Measurements from ENCODE around the gene CDK14.

CDK14 gene

DNA sequence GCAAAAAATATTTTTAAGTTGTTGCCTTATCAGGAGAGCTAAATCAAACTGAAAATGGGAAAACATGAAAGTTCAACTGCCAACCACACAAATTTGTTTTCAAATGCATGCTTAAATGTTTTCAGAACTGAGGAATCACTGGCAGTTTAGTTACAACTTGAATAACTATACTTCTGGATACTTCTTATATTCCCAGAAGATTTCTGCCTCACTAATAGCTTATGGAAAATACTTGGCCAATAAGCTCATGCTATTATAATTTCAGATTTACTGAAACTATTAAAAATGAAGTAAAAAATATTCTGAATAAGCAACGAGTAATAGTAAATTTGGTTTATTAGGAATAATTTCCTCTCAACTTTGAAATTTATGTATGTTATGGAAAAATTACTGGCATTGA is 222.2 kb downstream of the CDK14 start:
- no peak for DNase-seq

- DNase-seq: no peak
Observed at GRCh38 chr7:90821961-90822620, 226.0 kb downstream of the CDK14 start.

- DNase-seq: no peak
Observed at GRCh38 chr7:90824386-90825307, 228.5 kb downstream of the CDK14 start.

- no peak for DNase-seq
Observed at GRCh38 chr7:90825779-90826178, 229.7 kb downstream of the CDK14 start.

DNA sequence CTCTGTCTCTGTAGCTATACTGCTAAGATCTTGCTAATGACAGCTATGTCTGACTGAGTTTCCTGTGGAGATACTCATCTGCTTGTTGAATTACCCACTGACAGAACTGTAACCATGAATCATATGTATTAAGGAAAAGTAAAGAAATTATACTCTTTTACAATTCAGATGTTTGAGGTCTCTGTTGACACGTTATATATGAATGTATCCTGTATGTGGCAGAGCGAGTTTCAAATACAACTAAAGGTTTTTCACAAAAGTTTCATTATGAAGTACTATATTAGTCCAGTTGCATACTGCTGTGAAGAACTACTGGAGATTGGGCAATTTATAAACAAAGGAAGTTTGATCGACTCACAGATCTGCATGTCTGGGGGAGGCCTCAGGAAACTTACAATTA is 232.5 kb downstream of the CDK14 start:
- DNase-seq: no peak

- no peak for DNase-seq
Observed at GRCh38 chr7:90830308-90830707, 234.2 kb downstream of the CDK14 start.

- DNase-seq: no peak
Observed at GRCh38 chr7:90832726-90833125, 236.6 kb downstream of the CDK14 start.

DNA sequence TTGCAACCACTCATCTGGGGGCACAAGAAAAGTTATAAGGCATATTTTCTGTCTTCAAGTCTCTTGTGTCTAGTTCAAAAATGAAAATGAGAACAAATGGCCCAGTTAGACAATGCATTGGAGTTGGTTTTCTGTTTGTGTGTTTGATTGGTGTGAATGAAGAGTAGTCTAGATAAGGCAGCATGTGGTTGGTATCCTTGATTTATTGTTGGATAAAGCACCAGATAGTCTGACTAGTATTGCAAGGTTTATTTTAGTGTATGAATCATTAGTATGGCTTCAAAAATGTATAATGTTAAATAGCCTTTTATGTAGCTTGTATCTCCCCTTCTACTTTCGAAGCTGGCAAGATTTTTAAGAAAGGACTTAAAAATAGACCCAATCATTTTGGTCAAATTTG is 237.3 kb downstream of the CDK14 start:
- DNase-seq: no peak

- DNase-seq: no peak
Observed at GRCh38 chr7:90834771-90835170, 238.7 kb downstream of the CDK14 start.

DNA sequence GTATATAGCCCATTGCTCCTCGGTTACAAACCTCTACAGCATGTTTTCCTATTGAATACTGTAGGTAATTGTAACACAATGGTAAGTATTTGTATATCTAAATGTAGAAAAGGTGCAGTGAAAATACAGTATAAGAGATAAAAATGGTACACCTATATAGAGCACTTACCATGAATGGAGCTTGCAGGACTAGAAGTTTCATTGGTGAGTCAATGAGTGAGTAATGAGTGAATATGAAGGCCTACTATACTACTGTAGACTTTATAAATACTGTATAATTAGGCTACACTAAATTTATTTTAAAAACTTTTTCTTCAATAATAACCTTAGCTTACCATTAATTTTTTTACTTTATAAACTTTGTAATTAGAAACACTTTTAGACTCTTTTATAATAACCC is 239.7 kb downstream of the CDK14 start:
- DNase-seq: no peak

GRCh38 chr7:90836937-90837336 is 240.8 kb downstream of the CDK14 start:
- no peak for DNase-seq

- no peak for DNase-seq
Observed at GRCh38 chr7:90838799-90839198, 242.7 kb downstream of the CDK14 start.

DNA sequence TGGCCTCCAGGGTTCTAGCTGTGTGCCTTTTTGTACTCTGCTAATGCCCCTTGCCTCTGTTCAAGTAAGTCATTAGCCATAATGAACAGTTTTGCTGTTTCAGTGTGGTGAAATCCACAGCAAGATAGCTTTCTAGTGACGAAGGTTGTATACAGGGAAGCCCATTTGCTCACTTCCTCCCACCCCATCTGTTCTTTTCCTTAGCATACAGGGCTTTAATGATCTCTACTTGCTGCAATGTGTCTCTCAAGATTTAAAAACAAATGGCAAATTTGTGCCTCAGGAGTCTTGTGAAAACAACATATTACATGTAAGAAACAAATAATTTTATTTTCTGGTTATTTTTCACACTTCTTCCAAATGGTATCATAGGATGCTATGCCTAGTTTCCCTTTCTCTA is 243.2 kb downstream of the CDK14 start:
- DNase-seq: no peak

DNA sequence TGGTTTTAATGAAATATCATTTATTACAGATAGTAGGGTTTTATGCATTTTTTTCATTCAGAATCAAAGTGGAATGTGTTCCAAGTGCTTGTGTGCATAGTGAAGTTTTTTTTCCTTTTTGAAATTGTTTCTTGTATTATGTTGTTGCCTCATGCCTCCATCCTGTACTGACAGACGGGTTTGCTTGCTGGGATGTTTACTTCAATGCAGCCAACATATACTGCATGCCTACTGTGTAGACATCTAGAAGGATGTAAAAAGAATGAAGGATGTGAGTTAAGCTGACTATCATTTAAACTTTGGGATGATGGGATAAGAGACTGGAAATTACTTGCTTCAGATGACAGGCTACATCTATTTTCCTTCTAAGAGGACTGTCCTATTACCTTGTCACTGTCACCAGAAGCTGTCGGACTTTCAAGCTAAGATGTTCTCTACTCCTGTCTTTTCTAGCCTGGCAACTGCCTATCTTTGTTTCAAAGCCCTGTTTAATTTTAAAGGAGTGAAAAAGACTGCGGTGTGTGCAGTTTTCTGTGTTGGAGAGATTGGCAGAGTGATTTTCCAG is 243.7 kb downstream of the CDK14 start:
- DNase-seq: no peak

- DNase-seq: no peak
Observed at GRCh38 chr7:90841759-90842429, 245.8 kb downstream of the CDK14 start.

- no peak for DNase-seq
Observed at GRCh38 chr7:90842430-90842788, 246.3 kb downstream of the CDK14 start.

DNA sequence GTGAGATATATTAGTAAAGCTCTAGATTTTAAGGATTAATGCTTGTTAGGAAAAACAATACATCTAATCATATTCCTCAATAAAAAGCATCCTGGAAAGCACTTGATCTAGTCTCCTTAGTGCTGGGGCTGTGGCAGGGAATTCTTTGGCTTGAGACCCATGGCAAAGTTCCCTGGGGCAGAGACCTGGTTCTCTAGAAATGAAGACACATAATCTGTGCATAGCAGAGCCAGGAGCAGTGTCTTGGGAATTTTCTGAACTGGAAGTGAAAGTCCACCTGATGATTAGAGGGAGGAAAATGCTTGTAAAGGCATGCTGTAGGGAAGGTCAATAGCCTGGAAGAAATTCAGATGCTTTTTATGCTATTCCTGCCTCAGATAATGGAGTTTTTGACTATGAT is 247.4 kb downstream of the CDK14 start:
- DNase-seq: peak; percentile 53

DNA sequence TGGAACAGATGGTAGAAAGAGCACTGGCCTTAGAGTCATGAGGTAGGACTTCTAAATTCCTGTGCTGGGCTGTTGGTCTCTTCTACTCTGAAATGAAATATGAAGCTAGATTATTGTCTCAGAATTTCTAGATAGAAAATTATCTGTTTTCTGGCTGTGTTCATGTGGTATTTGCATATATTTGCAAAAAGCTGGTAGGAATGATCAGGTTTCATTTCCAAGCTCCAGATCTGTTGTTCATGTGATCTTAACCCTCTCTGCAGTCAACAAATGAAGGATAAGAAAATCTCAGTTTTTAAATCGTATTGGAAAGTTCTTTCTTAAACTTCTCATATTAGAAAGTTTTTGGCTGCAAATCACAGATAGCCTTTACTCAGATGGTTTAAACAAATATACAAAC is 248.3 kb downstream of the CDK14 start:
- DNase-seq: no peak

- no peak for DNase-seq
Observed at GRCh38 chr7:90846192-90846591, 250.1 kb downstream of the CDK14 start.

GRCh38 chr7:90850066-90850465 is 253.9 kb downstream of the CDK14 start:
- DNase-seq: no peak

DNA sequence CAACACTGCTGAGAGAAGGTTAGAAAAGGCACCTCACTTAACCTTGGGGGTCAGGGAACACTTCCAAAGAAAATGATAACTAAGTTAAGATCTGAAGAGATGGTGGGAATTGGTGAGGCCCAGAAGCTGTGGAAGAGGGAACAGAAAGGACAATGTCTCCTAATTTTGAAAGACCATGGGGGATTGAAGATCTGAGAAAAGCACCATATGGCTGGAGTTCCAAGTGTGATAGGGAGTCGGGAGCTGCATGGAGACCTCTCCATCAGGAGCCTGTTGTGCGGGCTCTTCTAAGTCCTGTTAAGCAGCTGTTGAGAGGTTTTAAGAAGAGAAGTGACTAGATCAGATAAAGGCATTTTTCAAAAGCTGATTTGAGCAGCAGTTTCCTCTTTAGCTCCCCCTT is 254.3 kb downstream of the CDK14 start:
- no peak for DNase-seq

DNA sequence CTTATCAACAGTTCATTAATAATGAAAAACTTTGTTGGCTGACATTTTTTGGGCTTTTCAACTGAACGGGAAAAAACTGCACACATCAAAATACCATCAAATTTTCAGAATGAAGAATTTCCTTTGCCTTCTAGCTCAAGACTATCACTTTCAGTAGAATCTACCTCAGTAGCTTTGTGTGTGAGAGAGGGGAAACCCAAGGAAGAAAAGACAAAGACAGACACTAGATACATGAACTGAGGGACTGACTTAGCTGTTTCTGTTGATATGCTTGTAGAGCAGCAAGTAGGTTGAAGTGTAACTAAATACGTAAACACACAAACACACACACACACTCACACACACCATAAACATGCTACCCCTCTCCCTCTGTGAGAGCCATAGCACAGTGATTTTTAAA is 257.1 kb downstream of the CDK14 start:
- DNase-seq: no peak

DNA sequence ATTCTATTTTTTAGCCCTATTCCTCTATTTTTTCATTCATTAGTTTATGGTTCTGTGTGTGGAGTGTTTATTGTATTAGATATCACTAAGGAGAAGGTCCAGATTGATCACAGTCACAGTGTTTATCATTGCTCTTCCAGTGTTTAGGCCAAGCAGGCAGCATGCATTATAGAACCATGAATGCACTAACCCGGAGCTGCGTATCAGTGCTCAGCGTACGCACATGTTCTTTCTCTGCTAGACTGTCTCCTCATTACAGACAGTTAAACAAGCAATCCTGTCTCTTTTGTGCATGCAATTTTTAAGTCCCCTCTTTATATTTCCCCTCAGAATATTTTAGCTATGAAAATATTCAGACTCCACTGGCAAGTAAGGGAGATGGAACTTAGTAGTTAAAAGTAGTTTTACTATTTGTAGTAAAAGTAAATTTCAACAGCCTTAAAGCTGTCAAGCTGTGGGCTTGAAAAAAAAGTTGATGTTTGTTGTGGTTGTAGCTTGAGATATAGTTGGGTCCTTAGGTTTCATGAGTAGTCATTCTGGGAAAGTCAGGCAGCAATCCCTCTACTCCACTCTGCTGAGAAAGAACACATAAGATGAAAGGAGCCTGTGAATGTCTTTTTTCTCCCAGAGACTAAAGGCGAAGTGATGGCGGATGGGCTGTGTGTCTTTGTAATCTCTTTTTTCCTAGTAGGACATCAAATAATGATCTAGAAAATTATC is 260.4 kb downstream of the CDK14 start:
- no peak for DNase-seq

Data from femur (tissue), 1 donor.